GM21723 (cell line): Measurements from ENCODE around the gene PCDHGB2.
"Not testable (repeated sequence)": the region's sequence is repeated elsewhere in the genome, so short reads cannot be mapped to it uniquely, and the experiment has no call there.

ENCODE experiments used
- ATAC-seq: cut with Tn5 transposase; IDR thresholded peaks from one replicate; pipeline ENCODE4 v1.9.1; 2021; ENCODE audit warnings: mild to moderate bottlenecking, moderate library complexity; ENCODE audit not compliant: unreplicated experiment

The PCDHGB2 gene

DNA sequence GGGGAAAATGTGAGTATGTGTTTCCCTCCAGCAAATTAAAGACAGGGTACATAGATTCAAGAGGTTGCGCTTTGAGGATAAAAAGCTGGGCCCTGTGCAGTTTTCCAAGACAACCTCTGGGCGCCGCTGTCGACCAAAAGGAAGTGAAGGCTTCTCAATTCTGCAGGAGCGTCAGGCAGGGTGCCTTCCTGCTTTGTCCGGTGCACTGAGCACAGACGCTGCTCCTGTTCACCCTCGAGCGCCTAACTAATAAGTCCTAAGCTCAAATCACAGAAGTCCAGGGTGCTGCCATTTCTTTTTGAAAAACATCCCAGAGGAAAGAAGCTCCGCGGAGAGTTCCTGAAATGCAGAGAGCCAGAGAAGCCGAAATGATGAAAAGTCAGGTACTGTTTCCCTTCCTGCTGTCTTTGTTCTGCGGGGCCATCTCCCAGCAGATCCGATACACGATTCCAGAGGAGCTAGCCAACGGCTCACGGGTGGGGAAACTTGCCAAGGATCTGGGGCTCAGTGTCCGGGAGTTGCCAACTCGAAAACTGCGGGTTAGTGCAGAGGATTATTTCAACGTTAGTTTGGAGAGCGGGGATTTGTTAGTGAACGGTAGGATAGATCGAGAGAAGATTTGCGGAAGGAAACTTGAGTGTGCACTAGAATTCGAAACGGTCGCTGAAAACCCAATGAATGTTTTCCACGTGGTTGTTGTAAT lies 9.7 kb upstream of the PCDHGB2 start, which contains the start of gene PCDHGB1:
Gene PCDHGB1 (plus strand): TSS at position 183 of the 703 bp plus-strand sequence. CDS start 162 bp downstream, at position 345.
- no peak for ATAC-seq

DNA sequence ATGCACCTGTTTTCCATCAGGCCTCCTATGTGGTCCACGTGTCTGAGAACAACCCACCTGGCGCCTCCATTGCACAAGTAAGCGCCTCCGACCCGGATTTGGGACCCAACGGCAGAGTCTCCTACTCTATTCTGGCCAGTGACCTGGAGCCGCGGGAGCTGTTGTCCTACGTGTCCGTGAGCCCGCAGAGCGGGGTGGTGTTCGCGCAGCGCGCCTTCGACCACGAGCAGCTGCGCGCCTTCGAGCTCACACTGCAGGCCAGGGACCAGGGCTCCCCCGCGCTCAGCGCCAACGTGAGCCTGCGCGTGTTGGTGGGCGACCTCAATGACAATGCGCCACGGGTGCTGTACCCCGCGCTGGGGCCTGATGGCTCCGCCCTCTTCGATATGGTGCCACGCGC lies 8.2 kb upstream of the PCDHGB2 start:
- ATAC-seq: no peak

DNA sequence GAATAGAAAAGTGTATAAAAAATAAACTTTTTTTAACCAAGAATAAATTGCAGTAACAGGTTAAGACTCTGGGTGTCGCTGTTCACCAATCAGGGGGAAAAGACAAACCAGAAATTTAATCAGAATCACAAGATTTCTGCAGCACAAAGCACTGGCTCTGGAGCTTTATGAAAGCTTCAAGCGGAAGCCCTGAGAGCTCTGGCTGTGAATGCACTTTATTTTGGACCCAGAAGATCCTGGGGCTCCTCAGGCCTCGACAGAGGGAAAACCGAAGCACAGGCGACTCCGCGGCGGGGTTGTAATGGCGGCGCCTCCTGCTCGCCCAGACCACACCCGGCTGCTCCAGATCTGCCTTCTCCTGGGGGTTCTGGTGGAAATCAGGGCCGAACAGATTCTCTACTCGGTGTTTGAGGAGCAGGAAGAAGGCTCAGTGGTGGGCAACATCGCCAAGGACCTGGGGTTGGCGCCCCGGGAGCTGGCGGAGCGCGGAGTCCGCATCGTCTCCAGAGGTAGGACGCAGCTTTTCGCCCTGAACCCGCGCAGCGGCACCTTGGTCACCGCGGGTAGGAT lies 4.8 kb upstream of the PCDHGB2 start, which contains the start of gene PCDHGA4:
Gene PCDHGA4 (plus strand): TSS at position 122 of the 570 bp plus-strand sequence. CDS start 87 bp downstream, at position 209.
- no peak for ATAC-seq

GRCh38 chr5:141355641-141356040 lies 4.2 kb upstream of the PCDHGB2 start:
- no peak for ATAC-seq

- ATAC-seq: no peak
These were observed 3.7 kb upstream of the PCDHGB2 start for GRCh38 chr5:141356133-141356532.

GRCh38 chr5:141356950-141357349 lies 2.8 kb upstream of the PCDHGB2 start:
- ATAC-seq: no peak

DNA sequence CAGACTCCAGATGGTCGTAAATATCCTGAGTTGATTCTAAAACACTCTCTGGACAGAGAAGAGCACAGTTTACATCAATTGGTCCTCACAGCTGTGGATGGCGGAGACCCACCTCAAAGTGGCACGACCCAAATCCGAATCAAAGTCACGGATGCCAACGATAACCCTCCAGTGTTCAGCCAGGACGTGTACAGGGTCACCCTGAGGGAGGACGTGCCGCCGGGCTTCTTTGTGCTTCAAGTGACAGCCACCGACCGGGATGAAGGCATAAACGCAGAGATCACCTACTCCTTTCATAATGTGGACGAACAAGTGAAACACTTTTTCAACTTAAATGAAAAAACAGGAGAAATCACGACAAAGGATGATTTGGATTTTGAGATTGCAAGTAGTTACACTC lies 891 bp downstream of the PCDHGB2 start:
- no peak for ATAC-seq

GRCh38 chr5:141362719-141363118 lies 2.9 kb downstream of the PCDHGB2 start:
- no peak for ATAC-seq

DNA sequence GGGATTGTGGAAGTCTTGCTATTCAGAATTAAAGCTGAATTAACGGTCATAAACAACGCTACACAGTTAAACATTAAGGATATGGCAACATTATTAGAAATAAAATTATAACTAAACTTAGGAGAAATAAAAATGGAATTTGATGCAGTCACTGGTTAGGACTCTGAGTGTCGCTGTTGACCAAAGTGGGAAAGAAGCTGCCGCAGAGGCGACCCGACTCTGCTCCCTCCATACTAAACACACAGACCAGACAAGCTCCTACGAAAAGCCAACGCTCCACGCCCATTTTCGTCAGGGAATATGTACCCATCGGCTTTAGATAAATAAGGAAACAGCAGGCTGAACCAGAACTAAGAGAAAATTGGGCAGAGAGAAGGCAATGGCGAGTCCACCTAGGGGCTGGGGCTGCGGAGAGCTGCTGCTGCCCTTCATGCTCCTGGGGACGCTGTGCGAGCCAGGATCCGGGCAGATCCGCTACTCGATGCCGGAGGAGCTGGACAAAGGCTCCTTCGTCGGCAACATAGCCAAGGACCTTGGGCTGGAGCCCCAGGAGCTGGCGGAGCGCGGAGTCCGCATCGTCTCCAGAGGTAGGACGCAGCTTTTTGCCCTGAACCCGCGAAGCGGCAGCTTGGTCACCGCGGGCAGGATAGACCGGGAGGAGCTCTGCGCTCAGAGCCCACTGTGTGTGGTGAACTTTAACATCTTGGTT lies 4.3 kb downstream of the PCDHGB2 start, which contains the start of gene PCDHGA5:
Gene PCDHGA5 (plus strand): TSS at position 211 of the 709 bp plus-strand sequence. CDS start 169 bp downstream, at position 380.
- ATAC-seq: no peak

- no peak for ATAC-seq
These were observed 6.5 kb downstream of the PCDHGB2 start for GRCh38 chr5:141366016-141366896.

DNA sequence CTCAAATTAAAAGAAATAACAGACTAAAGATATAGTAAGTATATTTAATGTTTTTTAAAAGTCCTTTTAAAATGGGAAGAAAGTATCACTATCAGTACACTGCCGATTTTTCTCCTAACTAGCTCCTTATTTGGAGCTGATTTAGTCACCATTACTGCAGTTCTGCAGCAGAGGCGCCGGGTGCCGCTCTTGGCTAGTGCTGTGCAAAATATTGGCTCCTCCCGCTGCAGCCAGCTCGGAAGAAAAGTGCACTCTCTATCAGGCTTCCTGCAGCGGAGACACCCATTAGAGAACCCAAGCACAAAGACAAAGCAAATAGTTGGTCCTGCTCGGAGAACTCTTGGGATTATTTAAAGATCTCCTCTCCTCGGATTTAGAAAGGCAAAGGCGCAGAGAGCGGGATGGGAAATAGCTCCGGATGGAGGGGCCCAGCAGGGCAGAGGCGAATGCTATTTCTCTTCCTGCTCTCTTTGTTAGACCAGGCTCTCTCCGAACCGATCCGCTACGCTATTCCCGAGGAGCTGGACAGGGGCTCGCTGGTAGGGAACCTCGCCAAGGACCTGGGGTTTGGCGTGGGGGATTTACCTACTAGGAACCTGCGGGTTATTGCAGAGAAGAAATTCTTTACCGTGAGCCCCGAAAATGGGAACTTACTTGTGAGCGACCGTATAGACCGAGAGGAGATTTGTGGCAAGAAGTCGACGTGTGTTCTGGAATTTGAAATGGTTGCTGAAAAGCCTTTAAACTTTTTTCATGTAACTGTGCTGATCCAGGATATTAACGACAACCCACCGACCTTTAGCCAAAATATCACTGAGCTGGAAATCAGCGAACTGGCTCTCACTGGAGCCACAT lies 10.4 kb downstream of the PCDHGB2 start, which contains the start of gene PCDHGB3:
Gene PCDHGB3 (plus strand): TSS at position 249 of the 855 bp plus-strand sequence. CDS start 153 bp downstream, at position 402.
- ATAC-seq: peak; percentile 97

DNA sequence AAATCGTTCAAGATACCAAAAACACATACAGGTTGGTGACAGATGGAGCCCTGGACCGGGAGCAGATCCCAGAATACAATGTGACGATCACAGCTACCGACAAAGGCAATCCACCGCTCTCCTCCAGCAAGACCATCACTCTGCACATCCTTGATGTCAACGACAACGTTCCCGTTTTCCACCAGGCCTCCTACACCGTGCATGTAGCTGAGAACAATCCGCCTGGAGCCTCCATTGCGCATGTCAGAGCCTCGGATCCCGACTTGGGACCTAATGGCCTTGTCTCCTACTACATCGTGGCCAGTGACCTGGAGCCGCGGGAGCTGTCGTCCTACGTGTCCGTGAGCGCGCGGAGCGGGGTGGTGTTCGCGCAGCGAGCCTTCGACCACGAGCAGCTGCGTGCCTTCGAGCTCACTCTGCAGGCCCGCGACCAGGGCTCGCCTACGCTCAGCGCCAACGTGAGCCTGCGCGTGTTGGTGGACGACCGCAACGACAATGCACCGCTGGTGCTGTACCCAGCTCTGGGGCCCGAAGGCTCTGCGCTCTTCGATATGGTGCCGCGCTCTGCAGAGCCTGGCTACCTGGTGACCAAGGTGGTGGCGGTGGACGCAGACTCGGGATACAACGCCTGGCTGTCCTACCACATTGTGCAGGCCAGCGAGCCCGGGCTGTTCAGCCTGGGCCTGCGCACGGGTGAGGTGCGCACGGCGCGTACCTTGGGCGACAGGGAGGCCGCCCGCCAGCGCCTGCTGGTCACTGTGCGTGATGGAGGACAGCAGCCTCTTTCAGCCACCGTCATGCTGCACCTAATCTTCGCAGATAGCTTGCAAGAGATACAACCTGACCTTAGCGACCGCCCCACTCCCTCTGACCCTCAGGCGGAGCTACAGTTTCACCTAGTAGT lies 12.0 kb downstream of the PCDHGB2 start:
- ATAC-seq: no peak

DNA sequence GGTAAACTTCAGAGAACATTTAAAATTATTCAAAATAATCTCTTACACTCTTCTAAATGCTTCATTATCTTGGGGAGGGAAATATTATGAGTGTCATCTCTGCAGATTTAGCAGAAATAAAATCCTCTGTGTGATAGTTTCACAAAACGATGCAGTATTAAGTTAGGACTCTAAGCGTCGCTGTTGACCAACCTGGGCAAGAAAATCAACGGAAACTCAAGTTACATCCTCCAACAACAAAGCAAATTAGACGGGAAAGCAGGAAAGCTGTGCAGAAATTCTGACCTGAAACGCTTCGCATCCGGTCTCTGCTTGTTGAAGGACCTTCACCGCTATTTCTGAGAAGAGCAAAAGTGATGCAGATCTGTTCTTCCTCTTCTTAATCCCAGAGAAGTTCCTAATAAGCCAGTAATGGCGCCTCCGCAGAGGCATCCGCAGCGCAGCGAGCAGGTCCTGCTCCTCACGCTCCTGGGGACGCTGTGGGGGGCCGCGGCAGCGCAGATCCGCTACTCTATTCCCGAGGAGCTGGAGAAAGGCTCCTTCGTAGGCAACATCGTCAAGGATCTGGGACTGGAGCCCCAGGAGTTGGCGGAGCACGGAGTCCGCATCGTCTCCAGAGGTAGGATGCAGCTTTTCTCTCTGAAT lies 14.0 kb downstream of the PCDHGB2 start, which contains the start of gene PCDHGA6:
Gene PCDHGA6 (plus strand): TSS at position 219 of the 645 bp plus-strand sequence. CDS start 193 bp downstream, at position 412.
- ATAC-seq: no peak

- no peak for ATAC-seq
These were observed 14.8 kb downstream of the PCDHGB2 start for GRCh38 chr5:141374627-141375026.

GRCh38 chr5:141375444-141376155 lies 15.8 kb downstream of the PCDHGB2 start:
- not testable (repeated sequence) for ATAC-seq

- no peak for ATAC-seq
These were observed 22.9 kb downstream of the PCDHGB2 start, which contains the start of gene PCDHGA7 for GRCh38 chr5:141382469-141383294. Gene PCDHGA7 (plus strand): TSS chr5:141382742. CDS start chr5:141382900, 158 bp downstream.
